SH-SY5Y (cell line): ENCODE data around the gene PAFAH1B1.

ENCODE experiments used
- GATA2 ChIP-seq: IDR thresholded peaks from 2 replicates; pipeline ENCODE4 v1.6.1; 2011; ENCODE audit warnings: mild to moderate bottlenecking, low read depth, low read length
- GATA3 ChIP-seq: IDR thresholded peaks from 2 replicates; pipeline ENCODE4 v1.6.1; 2011; ENCODE audit warnings: low read depth, mild to moderate bottlenecking, low read length, moderate library complexity

GRCh38 chr17:2695961-2696760 lies 102.7 kb downstream of the PAFAH1B1 start:
- TF ChIP-seq GATA2 (no peak), GATA3 (no peak)
